ENCODE measurements around the gene MKS1. TPM values are rescaled to one million over a fixed set of nuclear protein-coding genes. Genes with fewer than 3 reads are reported as not detected.

Gene MKS1
- total and polyA plus RNA-seq, 2 of the 8 experiments (the other 6 are each of a cell fraction or from before 2014, with no cell fraction given) = 12.0 to 21.7 TPM

DNA sequence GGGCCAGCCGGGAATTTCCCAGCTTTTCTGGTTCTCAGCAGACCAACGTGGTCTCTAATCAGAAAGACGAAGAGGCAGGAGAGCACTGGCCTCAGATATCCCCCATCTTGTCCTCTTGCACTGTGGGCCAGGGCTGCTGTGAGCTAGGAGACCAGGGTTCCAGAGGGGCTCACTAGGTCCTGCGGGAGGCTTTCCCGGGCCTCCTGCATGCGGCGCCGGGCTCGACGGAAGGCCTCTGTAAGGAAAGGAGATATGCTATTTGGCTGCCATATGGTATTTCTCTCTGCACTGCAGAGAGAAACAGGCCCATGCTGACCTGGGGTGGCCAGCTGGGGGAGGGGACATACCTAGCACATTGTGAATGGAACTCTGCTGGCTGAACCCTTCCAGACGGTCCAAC lies 13.1 kb downstream of the MKS1 start:
- Histone ChIP-seq H2BK12ac (ENCODE audit: low read depth, low read length) (no peak overlapping the region), H3K79me2 (ENCODE audit: control insufficient read depth in 1 of 2, insufficient read depth in 2 of 2, low read length in 2 of 2) (no peaks in the 10 kb centered on the region), H3K9me3 (ENCODE audit: insufficient read depth in 2 of 2, low read depth in 1 of 2, low read length in 1 of 2) (no peaks in the 10 kb centered on the region), H3K23me2 (ENCODE audit: low read depth, low read length) (no peaks in the 10 kb centered on the region), H3K27me3 (replicated peaks in 1 of 4; ENCODE audit: control insufficient read depth in 3 of 4, extremely low read depth in 1 of 4, insufficient read depth in 3 of 4, low read length in 3 of 4) (no peaks in the 10 kb centered on the region), H4K20me1 (replicated peaks in 1 of 2; ENCODE audit: control insufficient read depth in 1 of 2, insufficient read depth in 2 of 2, low read length in 2 of 2) (no peaks in the 10 kb centered on the region), H3K9ac (replicated peaks in 1 of 4; ENCODE audit: extremely low read depth in 1 of 4, low read depth in 3 of 4, low read length in 3 of 4) (no peak overlapping the region), H3K4me3 (ENCODE audit: extremely low read depth in 1 of 4, insufficient read depth in 2 of 4, low read depth in 3 of 4, low read length in 4 of 4) (no peak overlapping the region), H2BK5ac (ENCODE audit: low read depth, low read length) (no peak overlapping the region), H2BK15ac (ENCODE audit: low read length) (no peak overlapping the region), H3K14ac (ENCODE audit: insufficient read length) (no peak overlapping the region), H4K5ac (ENCODE audit: insufficient read length, low read depth, low read length) (no peak overlapping the region), H3K4me2 (ENCODE audit: insufficient read depth in 1 of 2, low read depth in 2 of 2, low read length in 2 of 2) (no peak overlapping the region), H2BK20ac (ENCODE audit: low read length) (no peak overlapping the region), H3K18ac (ENCODE audit: extremely low read depth, low read length) (no peak overlapping the region), H3K4me1 (replicated peaks in 1 of 4; ENCODE audit: control insufficient read depth in 3 of 4, insufficient read depth in 4 of 4, low read length in 3 of 4) (no peaks in the 10 kb centered on the region), H2AFZ (ENCODE audit: low read length) (no peak overlapping the region), H3K36me3 (ENCODE audit: control insufficient read depth in 2 of 4, insufficient read depth in 4 of 4, low read length in 3 of 4) (peaks cover 0 to 8% (median 3%) of the 10 kb centered on the region in 4 experiments; a peak in 4 of 8 replicates), H2BK120ac (replicated peaks; ENCODE audit: low read depth, low read length) (no peak overlapping the region), H2AK5ac (ENCODE audit: low read depth, low read length) (no peak overlapping the region), H3K27ac (ENCODE audit: low read depth, low read length) (no peak overlapping the region), H3K4ac (replicated peaks; ENCODE audit: insufficient read length, low read depth, low read length) (no peak overlapping the region), H4K8ac (ENCODE audit: extremely low read depth, insufficient read depth, low read length) (no peak overlapping the region), H4K91ac (replicated peaks; ENCODE audit: insufficient read length, low read length) (no peak overlapping the region), H3K56ac (replicated peaks; ENCODE audit: insufficient read length, low read depth, low read length) (no peak overlapping the region), H3K23ac (ENCODE audit: insufficient read length) (no peak overlapping the region), H3K79me1 (ENCODE audit: low read depth, low read length) (no peaks in the 10 kb centered on the region)
- WGBS, 2 experiments (ENCODE audit: extremely low coverage in 1 of 2, insufficient coverage in 1 of 2, insufficient read length in 1 of 2, insufficient replicate concordance in 2 of 2, low coverage in 1 of 2, low lambda C conversion rate in 2 of 2, missing lambda C conversion rate in 1 of 2) = 92% methylated on average over 11 of the region's 11 CpGs; no CpG with 5 or more reads in 1 of the 2 experiments
- FAIRE-seq (no peak), DNase-seq (ENCODE audit: low read depth in 1 of 2, low spot score in 2 of 2) (no peak)
- no peak for TF ChIP-seq BACH1 (IDR thresholded peaks at IDR 0.05; ENCODE audit: low read length)
- no peak for TF ChIP-seq JUND (IDR thresholded peaks at IDR 0.05; ENCODE audit: low read length)
- no peak for TF ChIP-seq SIX5 (IDR thresholded peaks at IDR 0.05; ENCODE audit: low read depth, low read length)
- no peak for TF ChIP-seq BCL11A (IDR thresholded peaks at IDR 0.05; ENCODE audit: low read depth in 2 of 2, low read length in 2 of 2)
- TF ChIP-seq SAP30 (IDR thresholded peaks at IDR 0.05; ENCODE audit: insufficient read depth, insufficient replicate concordance, low read length) = no peak
- TF ChIP-seq ATF3 (IDR thresholded peaks at IDR 0.05; ENCODE audit: insufficient read depth, low read depth, low read length) = no peak
- TF ChIP-seq BRCA1 (IDR thresholded peaks at IDR 0.05; ENCODE audit: low read depth, low read length) = no peak
- ChIA-PET POLR2A (ENCODE audit: partially characterized antibody) (no interaction called here), CTCF (ENCODE audit: partially characterized antibody) (interaction anchor here (0.7 to 1.5 kb wide), 2 partner anchors 9 kb away, joined by 3 to 5 read pairs; no protein-coding TSS in a partner anchor)

All from H1 (cell line).